Measurements from ENCODE around the gene LIX1L. TPM values are rescaled to one million over a fixed set of nuclear protein-coding genes. Genes with fewer than 3 reads are reported as not detected.
"Not testable (repeated sequence)": the region's sequence is repeated elsewhere in the genome, so short reads cannot be mapped to it uniquely, and the experiment has no call there.

The LIX1L gene
- total and polyA plus RNA-seq, 2 donors (not counting 3 experiments of a cell fraction or from before 2014, with no cell fraction given): 54.9 to 56.4 TPM

GRCh38 chr1:145922266-145922665, 35.6 kb downstream of the LIX1L start:
- intact Hi-C loops (cut with micrococcal nuclease) (no loop called here), dilution Hi-C loops (cut with MboI; ENCODE audit: extremely low pct_ligation_motif_present, low sequenced_read_pairs) (no loop called here)
- H3K9me3 ChIP-seq (replicated peaks; ENCODE audit: control insufficient read depth, insufficient read depth, low read length): no peaks in the 10 kb centered on the region
- ChIA-PET CTCF (interaction anchor here (1.3 to 1.5 kb wide), 2 partner anchors 30 to 55 kb away, joined by 3 to 8 read pairs; no protein-coding TSS in a partner anchor), POLR2A (no interaction called here)
- H2AFZ ChIP-seq (ENCODE audit: low read depth, low read length): no peak overlapping the region
- H3K9me1 ChIP-seq (replicated peaks; ENCODE audit: control insufficient read depth, extremely low read depth, insufficient read depth, low read length): no peaks in the 10 kb centered on the region
- no peak overlapping the region for H3K27ac ChIP-seq (ENCODE audit: insufficient read depth, low read depth, low read length)
- TF ChIP-seq POLR2A (IDR thresholded peaks at IDR 0.05; ENCODE audit: low read depth, low read length) (no peak), MYC (IDR thresholded peaks at IDR 0.05; ENCODE audit: low read depth, low read length) (no peak)
- no peak overlapping the region for H3K4me3 ChIP-seq (replicated peaks in 1 of 3; ENCODE audit: insufficient read depth in 1 of 3, low read depth in 1 of 3, low read length in 3 of 3)
- H3K9ac ChIP-seq (replicated peaks; ENCODE audit: extremely low read depth, insufficient read depth, low read length): no peak overlapping the region
- BruUV-seq (replicated peaks): no TSS peak
- H4K20me1 ChIP-seq (replicated peaks; ENCODE audit: control insufficient read depth, extremely low read depth, insufficient read depth, low read length): no peaks in the 10 kb centered on the region
- H3K4me2 ChIP-seq (ENCODE audit: insufficient read depth, low read length): no peak overlapping the region
- H3K36me3 ChIP-seq (ENCODE audit: control insufficient read depth in 2 of 2, extremely low read depth in 1 of 2, insufficient read depth in 2 of 2, low read length in 2 of 2): peaks cover 3 to 6% of the 10 kb centered on the region in 2 experiments
- peaks cover 20% of the 10 kb centered on the region for H3K79me2 ChIP-seq (ENCODE audit: control insufficient read depth, insufficient read depth, low read length)
- no peak for FAIRE-seq
- no peak for DNase-seq (ENCODE audit: low read depth, low spot score)
- no peaks in the 10 kb centered on the region for H3K27me3 ChIP-seq (ENCODE audit: control insufficient read depth in 2 of 2, insufficient read depth in 2 of 2, low read length in 2 of 2)
- peaks cover 23% of the 10 kb centered on the region for H3K4me1 ChIP-seq (ENCODE audit: control insufficient read depth, extremely low read depth, insufficient read depth, low read length)

GRCh38 chr1:145920297-145920696, 37.5 kb downstream of the LIX1L start:
- H3K36me3 ChIP-seq (ENCODE audit: control insufficient read depth in 2 of 2, extremely low read depth in 1 of 2, insufficient read depth in 2 of 2, low read length in 2 of 2); H3K9me1 ChIP-seq (replicated peaks; ENCODE audit: control insufficient read depth, extremely low read depth, insufficient read depth, low read length); H3K4me3 ChIP-seq (replicated peaks in 1 of 3; ENCODE audit: insufficient read depth in 1 of 3, low read depth in 1 of 3, low read length in 3 of 3); dilution Hi-C loops (cut with MboI; ENCODE audit: extremely low pct_ligation_motif_present, low sequenced_read_pairs); H3K27me3 ChIP-seq (ENCODE audit: control insufficient read depth in 2 of 2, insufficient read depth in 2 of 2, low read length in 2 of 2); H2AFZ ChIP-seq (ENCODE audit: low read depth, low read length); H3K27ac ChIP-seq (ENCODE audit: insufficient read depth, low read depth, low read length); H3K4me2 ChIP-seq (ENCODE audit: insufficient read depth, low read length); H3K79me2 ChIP-seq (ENCODE audit: control insufficient read depth, insufficient read depth, low read length); H4K20me1 ChIP-seq (replicated peaks; ENCODE audit: control insufficient read depth, extremely low read depth, insufficient read depth, low read length); H3K9me3 ChIP-seq (replicated peaks; ENCODE audit: control insufficient read depth, insufficient read depth, low read length); H3K9ac ChIP-seq (replicated peaks; ENCODE audit: extremely low read depth, insufficient read depth, low read length); FAIRE-seq; CTCF ChIA-PET; DNase-seq (ENCODE audit: low read depth, low spot score); BruUV-seq (replicated peaks); intact Hi-C loops (cut with micrococcal nuclease): not testable (repeated sequence)
- H3K4me1 ChIP-seq (ENCODE audit: control insufficient read depth, extremely low read depth, insufficient read depth, low read length): peaks cover 16% of the 10 kb centered on the region
- POLR2A ChIA-PET: interaction anchor here (0.7 kb wide), 1 partner anchor 9 kb away, joined by 3 read pairs; no protein-coding TSS in a partner anchor
